Neural crest cell (in vitro differentiated cells): Measurements from ENCODE around the gene ZNF618. TPM values are rescaled to one million over a fixed set of nuclear protein-coding genes. Genes with fewer than 3 reads are reported as not detected.
A peak's percentile ranks its signal among the peaks of the same experiment; 100 is the strongest.

Source experiments
- DNase-seq: peaks from one replicate; pipeline ENCODE4 v3.0.0; 2021; ENCODE audit warnings: low read depth, mixed read lengths, low spot score
- H3K27ac Mint-ChIP-seq: one replicate; pipeline ENCODE4 v1.8.0; 2021; ENCODE audit warnings: mild to moderate bottlenecking, mixed read lengths; ENCODE audit not compliant: unreplicated experiment
- H3K27me3 Mint-ChIP-seq: 2 replicates; pipeline ENCODE4 v1.8.0; 2021; ENCODE audit warnings: low read depth, mild to moderate bottlenecking, mixed read lengths
- H3K36me3 Mint-ChIP-seq: 2 replicates; pipeline ENCODE4 v1.8.0; 2021; ENCODE audit warnings: low read depth, mild to moderate bottlenecking, mixed read lengths
- H3K4me1 Mint-ChIP-seq: 2 replicates; pipeline ENCODE4 v1.8.0; 2021; ENCODE audit warnings: mixed read lengths
- H3K4me3 Mint-ChIP-seq: one replicate; pipeline ENCODE4 v1.8.0; 2021; ENCODE audit warnings: mild to moderate bottlenecking, mixed read lengths
- H3K9me3 Mint-ChIP-seq: 2 replicates; pipeline ENCODE4 v1.8.0; 2021; ENCODE audit warnings: mixed read lengths
- total RNA-seq: library from RNA; stranded (reverse); gene quantifications from 2 replicates; pipeline ENCODE4 v1.2.1, GENCODE V29; 2021
- TF ChIP-seq, protein P1 (sequence below): fragments of 200-600 bp; sonication (generic); conservative IDR thresholded peaks from 2 replicates; pipeline ENCODE4 v1.5.0; 2021; ENCODE audit warnings: antibody characterized with exemption, mild to moderate bottlenecking

The ZNF618 gene
- total RNA-seq, 1 donor from 2014 or later = 60.8 TPM

DNA sequence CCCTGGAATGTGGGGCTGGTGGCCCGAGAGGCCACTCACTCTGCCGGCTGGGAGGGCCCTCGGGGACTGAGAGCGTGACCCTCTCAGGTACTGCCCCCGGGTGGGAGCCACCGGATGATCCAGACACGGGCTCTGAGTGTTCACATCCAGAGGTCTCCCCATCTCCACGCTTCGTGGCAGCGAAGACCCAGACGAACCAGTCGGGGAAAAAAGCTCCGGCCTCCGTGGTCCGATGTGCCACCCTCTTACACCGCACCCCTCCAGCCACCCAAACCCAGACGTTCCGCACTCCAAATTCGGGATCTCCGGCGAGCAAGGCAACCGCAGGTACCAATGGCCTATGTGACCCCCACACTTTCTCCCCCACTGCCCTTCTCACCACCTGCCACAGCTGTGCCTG lies 152.5 kb downstream of the ZNF618 start:
- H3K36me3 Mint-ChIP-seq = peaks cover 36% of the 10 kb centered on the region
- H3K9me3 Mint-ChIP-seq = peaks cover 3% of the 10 kb centered on the region
- peaks cover 10% of the 10 kb centered on the region for H3K4me1 Mint-ChIP-seq
- no peak overlapping the region for H3K4me3 Mint-ChIP-seq
- H3K27ac Mint-ChIP-seq = peak overlapping the region; percentile 19
- DNase-seq = no peak
- TF ChIP-seq, protein P1, sequence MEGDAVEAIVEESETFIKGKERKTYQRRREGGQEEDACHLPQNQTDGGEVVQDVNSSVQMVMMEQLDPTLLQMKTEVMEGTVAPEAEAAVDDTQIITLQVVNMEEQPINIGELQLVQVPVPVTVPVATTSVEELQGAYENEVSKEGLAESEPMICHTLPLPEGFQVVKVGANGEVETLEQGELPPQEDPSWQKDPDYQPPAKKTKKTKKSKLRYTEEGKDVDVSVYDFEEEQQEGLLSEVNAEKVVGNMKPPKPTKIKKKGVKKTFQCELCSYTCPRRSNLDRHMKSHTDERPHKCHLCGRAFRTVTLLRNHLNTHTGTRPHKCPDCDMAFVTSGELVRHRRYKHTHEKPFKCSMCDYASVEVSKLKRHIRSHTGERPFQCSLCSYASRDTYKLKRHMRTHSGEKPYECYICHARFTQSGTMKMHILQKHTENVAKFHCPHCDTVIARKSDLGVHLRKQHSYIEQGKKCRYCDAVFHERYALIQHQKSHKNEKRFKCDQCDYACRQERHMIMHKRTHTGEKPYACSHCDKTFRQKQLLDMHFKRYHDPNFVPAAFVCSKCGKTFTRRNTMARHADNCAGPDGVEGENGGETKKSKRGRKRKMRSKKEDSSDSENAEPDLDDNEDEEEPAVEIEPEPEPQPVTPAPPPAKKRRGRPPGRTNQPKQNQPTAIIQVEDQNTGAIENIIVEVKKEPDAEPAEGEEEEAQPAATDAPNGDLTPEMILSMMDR = no peak
- H3K27me3 Mint-ChIP-seq = no peaks in the 10 kb centered on the region

DNA sequence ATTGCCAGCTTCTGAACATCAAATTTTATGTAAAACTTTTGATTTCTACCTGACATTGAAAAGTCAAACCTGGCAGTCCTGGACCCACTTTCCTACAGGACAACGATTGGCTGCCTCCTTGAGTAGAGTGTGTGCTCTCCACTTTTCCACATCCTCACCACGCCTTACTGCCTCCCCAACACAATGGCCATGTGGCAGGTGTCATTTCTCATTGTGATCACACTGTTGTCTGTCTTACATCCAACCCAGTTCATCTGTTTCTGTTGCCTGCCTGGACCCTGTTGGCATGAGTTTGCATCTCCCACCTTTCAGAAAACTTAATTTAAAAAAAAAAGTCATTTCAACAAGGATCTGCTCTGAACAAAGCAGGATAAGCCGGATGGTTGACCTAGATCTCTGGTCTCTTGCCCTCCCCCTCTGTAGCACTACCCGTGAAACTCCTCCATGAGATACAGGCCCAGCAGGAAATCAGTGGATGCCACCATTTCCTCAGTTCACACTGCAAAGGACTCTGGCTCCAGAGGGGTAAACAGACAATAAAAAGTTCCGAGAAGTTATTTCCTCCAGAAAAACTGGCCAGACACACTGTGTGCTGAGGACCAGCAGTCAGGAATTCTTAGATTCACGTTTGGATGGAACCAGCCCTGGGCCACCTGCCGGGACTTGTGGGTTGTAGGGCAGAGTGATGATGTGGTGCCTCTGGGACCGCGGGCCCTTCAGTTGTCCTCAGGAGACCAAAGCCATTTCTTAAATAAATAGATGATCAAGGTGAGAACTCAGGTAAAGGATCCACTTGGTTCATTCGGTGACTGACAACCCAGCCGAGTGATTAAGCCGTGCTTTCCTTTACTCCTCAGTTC lies 153.4 kb downstream of the ZNF618 start:
- H3K4me1 Mint-ChIP-seq = peaks cover 10% of the 10 kb centered on the region
- TF ChIP-seq, protein P1 = no peak
- no peak overlapping the region for H3K4me3 Mint-ChIP-seq
- H3K9me3 Mint-ChIP-seq = no peaks in the 10 kb centered on the region
- no peaks in the 10 kb centered on the region for H3K27me3 Mint-ChIP-seq
- no peak for DNase-seq
- peaks cover 27% of the 10 kb centered on the region for H3K36me3 Mint-ChIP-seq
- H3K27ac Mint-ChIP-seq = no peak overlapping the region

DNA sequence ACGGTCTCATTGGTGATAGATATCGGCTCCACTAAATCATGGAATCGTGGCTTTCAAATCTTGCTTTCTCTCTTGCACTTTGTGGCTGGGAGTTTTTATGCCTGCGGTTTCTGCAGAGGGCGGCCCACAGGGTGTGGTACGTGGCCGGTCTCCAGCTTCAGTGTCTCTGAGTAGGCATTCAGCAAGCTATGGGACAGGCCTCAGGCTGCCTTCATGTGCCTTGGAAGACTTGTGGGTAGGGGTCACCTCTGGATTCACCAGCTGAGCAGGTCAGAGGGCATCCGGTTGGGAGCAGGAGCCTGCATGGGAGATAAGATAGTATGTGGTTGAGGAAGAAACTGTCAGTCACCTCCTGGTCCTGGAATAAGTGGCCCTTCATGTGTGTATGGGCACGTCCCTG lies 154.3 kb downstream of the ZNF618 start:
- Mint-ChIP-seq H3K27ac (peak overlapping the region; percentile 27), H3K36me3 (peaks cover 20% of the 10 kb centered on the region), H3K9me3 (no peaks in the 10 kb centered on the region), H3K27me3 (no peaks in the 10 kb centered on the region), H3K4me1 (peaks cover 10% of the 10 kb centered on the region), H3K4me3 (no peak overlapping the region)
- no peak for DNase-seq
- TF ChIP-seq, protein P1 = no peak

DNA sequence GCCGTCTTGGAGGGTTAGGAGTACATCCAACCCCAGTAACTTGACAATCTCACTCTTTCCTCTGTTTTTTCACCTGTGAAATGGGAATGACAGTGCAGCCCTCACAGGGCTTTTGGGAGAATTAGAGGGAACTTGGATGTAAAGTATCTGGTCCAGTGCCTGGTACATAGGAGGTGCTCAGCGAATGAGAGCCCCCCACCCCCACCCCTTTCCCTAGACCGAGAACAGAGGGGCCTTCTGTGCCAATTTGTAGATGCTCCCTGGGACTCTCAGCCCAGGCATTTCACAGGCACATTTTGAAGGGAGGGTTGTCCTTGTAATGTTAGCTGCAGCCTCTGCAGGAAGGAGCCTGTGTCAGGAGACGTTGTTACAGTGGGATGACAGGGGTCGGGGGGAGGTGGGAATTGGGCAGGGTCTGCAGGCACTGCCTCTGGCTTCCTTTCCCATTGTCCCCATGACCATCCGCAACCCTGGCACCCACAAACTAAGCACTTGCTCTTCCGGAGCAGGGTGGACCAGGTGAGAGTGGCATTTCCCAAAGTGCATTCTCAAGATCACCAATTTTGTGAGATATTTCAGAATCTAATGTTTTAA lies 155.0 kb downstream of the ZNF618 start:
- H3K4me3 Mint-ChIP-seq = no peak overlapping the region
- H3K27me3 Mint-ChIP-seq = no peaks in the 10 kb centered on the region
- no peak overlapping the region for H3K27ac Mint-ChIP-seq
- H3K9me3 Mint-ChIP-seq = no peaks in the 10 kb centered on the region
- no peak for DNase-seq
- H3K4me1 Mint-ChIP-seq = peaks cover 10% of the 10 kb centered on the region
- peaks cover 19% of the 10 kb centered on the region for H3K36me3 Mint-ChIP-seq
- TF ChIP-seq, protein P1 = no peak

DNA sequence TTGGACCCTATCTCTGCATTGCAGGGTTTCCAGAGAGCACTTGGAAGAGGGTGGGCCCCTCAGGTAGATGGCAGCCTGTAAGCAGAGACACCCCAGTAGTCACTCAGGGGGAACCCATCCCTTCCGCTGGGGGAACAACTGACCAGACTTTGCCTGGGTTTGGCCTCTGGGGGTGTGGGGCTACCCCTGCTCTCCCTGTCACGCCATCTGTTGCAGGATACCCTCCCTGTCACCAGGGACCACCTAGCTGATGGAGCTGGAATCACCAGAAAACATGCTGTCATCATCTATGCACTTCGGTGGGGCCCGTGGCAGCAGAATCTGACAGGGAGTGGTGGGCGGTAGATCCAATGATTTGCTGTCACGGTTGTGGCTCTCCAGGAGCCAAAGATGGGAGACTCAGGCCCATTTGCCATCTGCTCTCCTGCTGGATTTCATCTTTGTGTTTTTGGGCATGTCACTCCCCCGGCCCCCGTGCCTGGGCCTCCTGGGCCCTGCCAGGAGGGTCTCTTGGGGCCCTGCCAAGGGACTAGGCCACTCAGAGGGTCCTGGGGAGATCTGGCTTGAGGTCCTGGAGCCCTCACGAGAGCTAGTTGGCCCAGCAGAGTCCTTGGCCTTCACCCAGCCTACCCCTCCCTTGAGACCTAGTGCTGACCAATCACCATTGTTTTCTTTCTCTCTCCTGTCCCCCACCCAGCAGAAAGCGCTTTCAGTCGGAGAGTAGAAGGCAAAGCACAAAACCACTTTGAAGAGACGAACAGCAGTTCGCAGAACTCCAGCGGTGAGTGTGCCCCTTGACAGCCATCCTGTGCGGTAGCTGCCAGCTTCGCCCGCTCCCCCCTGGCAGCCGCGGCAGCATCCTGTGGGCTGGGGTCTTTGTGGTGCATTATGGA lies 156.1 kb downstream of the ZNF618 start:
- H3K4me3 Mint-ChIP-seq = no peak overlapping the region
- TF ChIP-seq, protein P1 = no peak
- no peak for DNase-seq
- peak overlapping the region; percentile 43 for H3K27ac Mint-ChIP-seq
- no peaks in the 10 kb centered on the region for H3K9me3 Mint-ChIP-seq
- H3K36me3 Mint-ChIP-seq = peaks cover 20% of the 10 kb centered on the region
- peaks cover 10% of the 10 kb centered on the region for H3K4me1 Mint-ChIP-seq
- H3K27me3 Mint-ChIP-seq = no peaks in the 10 kb centered on the region
